A549 (cell line): Measurements from ENCODE around the gene ADAMTS2. TPM values are rescaled to one million over a fixed set of nuclear protein-coding genes. Genes with fewer than 3 reads are reported as not detected.

Source experiments
- ATAC-seq, 2 experiments: fragments of 200-7000 bp in 1 of 2; fragments of >200 bp in 1 of 2; cut with Nextera tagmentation in 1 of 2; cut with Tn5 transposase in 1 of 2; 3 replicates each; pipeline versions ENCODE4 v1.8.0 to v1.9.1; 2018 to 2020; ENCODE audit warnings: mild to moderate bottlenecking in 1 of 2, moderate library complexity in 1 of 2
- CTCF ChIA-PET: fragments of 300-600 bp; sonication (Branson Sonifier 250); formaldehyde crosslinking; extraction: SDS; loops from one replicate; lab custom pipeline; 2021; ENCODE audit warnings: antibody characterized with exemption, inconsistent platforms; lab: Yijun Ruan, JAX
- POLR2A ChIA-PET: fragments of 350-600 bp; formaldehyde crosslinking; extraction: SDS; loops from one replicate; lab custom pipeline; 2021; ENCODE audit warnings: antibody characterized with exemption, inconsistent platforms; lab: Yijun Ruan, JAX
- DNase-seq, 2 experiments: peaks; one replicate each; pipeline versions ENCODE4 v3.0.0 to v3.0.0-alpha.2; 2011 to 2016; ENCODE audit warnings: low read depth in 1 of 2, low spot score in 1 of 2
- FAIRE-seq: peaks from 2 replicates; lab custom pipeline; 2011; peaks lifted over from hg19 to GRCh38; lab: Jason Lieb, UNC
- H3K27ac ChIP-seq, 2 experiments: fragments of >200 bp; sonication (Bioruptor Twin); formaldehyde crosslinking; 3 replicates each; pipeline ENCODE4 v1.5.1; 2016 to 2017
- H3K4me1 ChIP-seq: fragments of >200 bp; sonication (Bioruptor Twin); formaldehyde crosslinking; 3 replicates; pipeline ENCODE4 v1.6.1; 2016
- H3K4me2 ChIP-seq: fragments of >200 bp; sonication (Bioruptor Twin); formaldehyde crosslinking; 3 replicates; pipeline ENCODE4 v1.6.1; 2016
- H3K4me3 ChIP-seq: fragments of >200 bp; sonication (Bioruptor Twin); formaldehyde crosslinking; 3 replicates; pipeline ENCODE4 v1.5.1; 2016
- H3K9me3 ChIP-seq: fragments of >200 bp; sonication (Bioruptor Twin); formaldehyde crosslinking; 3 replicates; pipeline ENCODE4 v1.6.1; 2016
- BHLHE40 ChIP-seq: IDR thresholded peaks from 2 replicates; pipeline ENCODE4 v1.6.1; 2012; ENCODE audit warnings: low read depth, low read length, inconsistent platforms
- CBX2 ChIP-seq: fragments of 200-600 bp; sonication (generic); IDR thresholded peaks from 2 replicates; pipeline ENCODE4 v1.6.1; 2016; ENCODE audit warnings: low read depth, mild to moderate bottlenecking, borderline replicate concordance
- CBX8 ChIP-seq: fragments of 200-600 bp; sonication (generic); IDR thresholded peaks from 2 replicates; pipeline ENCODE4 v1.6.1; 2016
- CEBPB ChIP-seq, 2 experiments: fragments of >200 bp in 1 of 2; sonication (Bioruptor Twin) in 1 of 2; formaldehyde crosslinking in 1 of 2; IDR thresholded peaks; 2 replicates each; pipeline ENCODE4 v1.6.1; 2012 to 2016
- CHD4 ChIP-seq: fragments of 200-600 bp; sonication (generic); IDR thresholded peaks from 2 replicates; pipeline ENCODE4 v1.6.1; 2016; ENCODE audit warnings: antibody characterized with exemption, mild to moderate bottlenecking, borderline replicate concordance
- FOXS1 ChIP-seq: fragments of 250-450 bp; sonication (Bioruptor Pico); IDR thresholded peaks from 2 replicates; pipeline ENCODE4 v1.5.0; 2020; ENCODE audit warnings: mild to moderate bottlenecking, moderate library complexity
- GATA3 ChIP-seq: IDR thresholded peaks from 2 replicates; pipeline ENCODE4 v1.6.1; 2012; ENCODE audit warnings: borderline replicate concordance
- HDAC2 ChIP-seq: fragments of 200-600 bp; sonication (generic); IDR thresholded peaks from 2 replicates; pipeline ENCODE4 v1.6.1; 2016
- HEYL ChIP-seq: fragments of 250-450 bp; sonication (Bioruptor Pico); IDR thresholded peaks from 2 replicates; pipeline ENCODE4 v1.8.0; 2021; ENCODE audit warnings: mild to moderate bottlenecking, moderate library complexity
- HOXB13 ChIP-seq: fragments of 250-450 bp; sonication (Bioruptor Pico); IDR thresholded peaks from 2 replicates; pipeline ENCODE4 v1.5.0; 2020; ENCODE audit warnings: low read depth, mild to moderate bottlenecking, moderate library complexity
- HOXB5 ChIP-seq: fragments of 250-450 bp; sonication (Bioruptor Pico); IDR thresholded peaks from 2 replicates; pipeline ENCODE4 v1.5.0; 2020; ENCODE audit warnings: mild to moderate bottlenecking, moderate library complexity
- KDM1A ChIP-seq: fragments of 200-600 bp; sonication (generic); IDR thresholded peaks from 2 replicates; pipeline ENCODE4 v1.6.1; 2016; ENCODE audit warnings: low read depth, mild to moderate bottlenecking
- KDM5A ChIP-seq: fragments of 200-600 bp; sonication (generic); IDR thresholded peaks from 2 replicates; pipeline ENCODE4 v1.6.1; 2016; ENCODE audit warnings: antibody characterized with exemption, mild to moderate bottlenecking
- MAFK ChIP-seq: fragments of 450-650 bp; IDR thresholded peaks from 2 replicates; pipeline ENCODE4 v1.6.1; 2014; ENCODE audit not compliant: partially characterized antibody
- MAZ ChIP-seq: fragments of 150-350 bp; IDR thresholded peaks from 2 replicates; pipeline ENCODE4 v1.6.1; 2014; ENCODE audit warnings: antibody characterized with exemption, low read depth, low read length, borderline replicate concordance
- MYC ChIP-seq: IDR thresholded peaks from 2 replicates; pipeline ENCODE4 v1.6.1; 2012; ENCODE audit warnings: mild to moderate bottlenecking, inconsistent platforms, low read length, improper control_type of control experiment, borderline replicate concordance
- PHF8 ChIP-seq: fragments of 200-600 bp; sonication (generic); IDR thresholded peaks from 2 replicates; pipeline ENCODE4 v1.6.1; 2016; ENCODE audit warnings: low read depth, mild to moderate bottlenecking, antibody characterized with exemption, moderate library complexity, borderline replicate concordance
- RCOR1 ChIP-seq: fragments of 150-350 bp; IDR thresholded peaks from 2 replicates; pipeline ENCODE4 v1.6.1; 2014; ENCODE audit warnings: antibody characterized with exemption, low read length, low read depth
- RFX5 ChIP-seq: fragments of 450-650 bp; IDR thresholded peaks from 2 replicates; pipeline ENCODE4 v1.7.1; 2014; ENCODE audit warnings: antibody characterized with exemption, mild to moderate bottlenecking, moderate library complexity
- TFCP2L1 ChIP-seq: fragments of 250-450 bp; sonication (Bioruptor Pico); IDR thresholded peaks from 2 replicates; pipeline ENCODE4 v1.5.0; 2021; ENCODE audit warnings: mild to moderate bottlenecking
- TP53 ChIP-seq: fragments of 250-450 bp; sonication (Bioruptor Pico); IDR thresholded peaks from 2 replicates; pipeline ENCODE4 v1.5.0; 2021; ENCODE audit warnings: mild to moderate bottlenecking, moderate library complexity
- ZC3H11A ChIP-seq: fragments of 450-650 bp; IDR thresholded peaks from 2 replicates; pipeline ENCODE4 v1.6.1; 2014; ENCODE audit warnings: antibody characterized with exemption, mild to moderate bottlenecking
- ZNF302 ChIP-seq: fragments of 250-450 bp; sonication (Bioruptor Pico); IDR thresholded peaks from 2 replicates; pipeline ENCODE4 v1.9.0; 2021; ENCODE audit warnings: inconsistent platforms, mild to moderate bottlenecking, moderate library complexity
- WGBS: methylation state at CpG from one replicate; pipeline ENCODE4 v1.1.6; 2017; ENCODE audit errors: missing lambda C conversion rate; 5-methylcytosine and 5-hydroxymethylcytosine counted together
- polyA plus RNA-seq, 4 experiments: library from polyadenylated mRNA; depleted of rRNA in 3 of 4; stranded (reverse); fragments of >200 nt; fragmentation: RNase III in 1 of 4; extraction: RNeasy Plus Mini Kit Qiagen cat#74134 plus additional on column Dnase treatment in 1 of 4; gene quantifications; 2 replicates in 3 of 4; 3 replicates in 1 of 4; pipeline ENCODE4 v1.2.3, GENCODE V29; 2011 to 2017
- TF ChIP-seq, protein P1 (sequence below): fragments of 250-450 bp; sonication (Bioruptor Pico); IDR thresholded peaks from 2 replicates; pipeline ENCODE4 v1.5.0; 2021; ENCODE audit warnings: mild to moderate bottlenecking, moderate library complexity, borderline replicate concordance
- TF ChIP-seq, protein P2 (sequence below): fragments of >200 bp; sonication (Bioruptor Twin); formaldehyde crosslinking; IDR thresholded peaks from 3 replicates; pipeline ENCODE4 v1.6.1; 2016
- TF ChIP-seq, protein P3 (sequence below): fragments of 450-650 bp; IDR thresholded peaks from 2 replicates; pipeline ENCODE4 v1.6.1; 2014; ENCODE audit warnings: antibody characterized with exemption
- TF ChIP-seq, protein P4 (sequence below): fragments of 200-600 bp; sonication (generic); IDR thresholded peaks from 2 replicates; pipeline ENCODE4 v1.6.1; 2016; ENCODE audit warnings: antibody characterized with exemption, mild to moderate bottlenecking, moderate library complexity

ADAMTS2 gene
- polyA plus RNA-seq, 2 of the 4 experiments (the other 2 are of a cell fraction), result not detected

DNA sequence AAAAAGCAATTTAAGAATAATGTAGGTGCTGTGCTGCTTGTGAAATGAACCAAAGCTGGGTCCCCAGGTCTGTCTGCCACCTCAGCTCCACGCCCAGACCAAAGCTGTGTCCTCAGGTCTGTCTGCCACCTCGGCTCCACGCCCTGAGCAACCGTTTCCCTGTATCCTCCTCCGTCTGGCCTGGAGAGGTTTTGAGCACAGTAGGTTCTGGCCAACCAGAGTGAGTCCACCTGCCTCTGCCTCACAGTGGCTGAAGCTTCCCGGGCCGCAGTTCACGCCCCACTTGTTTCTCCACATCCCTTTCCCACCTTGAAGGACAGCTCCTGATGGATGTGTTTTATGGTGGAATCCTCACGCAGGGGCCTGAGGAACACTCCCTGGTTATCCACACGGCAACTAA, 120.5 kb downstream of the ADAMTS2 start (continued):
- TF ChIP-seq, protein P1, sequence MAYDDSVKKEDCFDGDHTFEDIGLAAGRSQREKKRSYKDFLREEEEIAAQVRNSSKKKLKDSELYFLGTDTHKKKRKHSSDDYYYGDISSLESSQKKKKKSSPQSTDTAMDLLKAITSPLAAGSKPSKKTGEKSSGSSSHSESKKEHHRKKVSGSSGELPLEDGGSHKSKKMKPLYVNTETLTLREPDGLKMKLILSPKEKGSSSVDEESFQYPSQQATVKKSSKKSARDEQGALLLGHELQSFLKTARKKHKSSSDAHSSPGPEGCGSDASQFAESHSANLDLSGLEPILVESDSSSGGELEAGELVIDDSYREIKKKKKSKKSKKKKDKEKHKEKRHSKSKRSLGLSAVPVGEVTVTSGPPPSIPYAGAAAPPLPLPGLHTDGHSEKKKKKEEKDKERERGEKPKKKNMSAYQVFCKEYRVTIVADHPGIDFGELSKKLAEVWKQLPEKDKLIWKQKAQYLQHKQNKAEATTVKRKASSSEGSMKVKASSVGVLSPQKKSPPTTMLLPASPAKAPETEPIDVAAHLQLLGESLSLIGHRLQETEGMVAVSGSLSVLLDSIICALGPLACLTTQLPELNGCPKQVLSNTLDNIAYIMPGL (CRISPR knock-in tag), result no peak
- TF ChIP-seq TFCP2L1 (CRISPR knock-in tag), result no peak

DNA sequence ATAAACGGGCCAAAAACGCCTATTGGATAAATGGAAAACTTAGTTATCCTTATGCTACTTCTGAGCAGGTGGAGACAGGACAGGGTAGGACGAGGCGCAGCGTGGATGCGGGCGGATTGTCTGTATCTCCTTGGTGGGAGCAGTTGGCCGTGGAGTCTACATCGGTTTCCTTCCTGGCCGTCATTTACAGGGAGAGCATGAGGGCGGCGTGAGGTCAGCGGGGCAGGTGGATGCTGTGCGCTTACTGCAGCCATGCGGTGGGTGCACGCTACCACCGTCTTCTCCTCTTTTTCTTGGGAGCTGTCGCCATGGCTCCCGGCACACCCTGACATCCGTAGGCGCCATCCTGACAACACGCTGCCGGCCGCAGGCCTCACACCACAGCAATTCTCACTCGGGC, 121.3 kb downstream of the ADAMTS2 start:
- POLR2A ChIA-PET, result no interaction called here
- DNase-seq (no peak), ATAC-seq (no peak), FAIRE-seq (no peak)
- CTCF ChIA-PET, result no interaction called here
- no peaks in the 10 kb centered on the region for H3K4me1 ChIP-seq
- no peak overlapping the region for H3K4me3 ChIP-seq
- H3K9me3 ChIP-seq, result peaks cover 26% of the 10 kb centered on the region; the same call in 2 of the 3 replicates
- WGBS, result 68% methylated on average over 25 of the region's 25 CpGs
- TF ChIP-seq KDM5A (no peak), CBX8 (no peak), PHF8 (no peak), TP53 (CRISPR knock-in tag) (no peak), HOXB13 (CRISPR knock-in tag) (no peak), MAFK (no peak), HDAC2 (no peak), KDM1A (no peak), ZC3H11A (no peak), HEYL (CRISPR knock-in tag) (no peak), CBX2 (no peak), CEBPB (IDR thresholded peaks at IDR 0.05) (no peak), FOXS1 (no peak), MAZ (no peak), HOXB5 (CRISPR knock-in tag) (no peak), MYC (no peak), RFX5 (no peak), TFCP2L1 (CRISPR knock-in tag) (no peak)
- TF ChIP-seq, protein P2, sequence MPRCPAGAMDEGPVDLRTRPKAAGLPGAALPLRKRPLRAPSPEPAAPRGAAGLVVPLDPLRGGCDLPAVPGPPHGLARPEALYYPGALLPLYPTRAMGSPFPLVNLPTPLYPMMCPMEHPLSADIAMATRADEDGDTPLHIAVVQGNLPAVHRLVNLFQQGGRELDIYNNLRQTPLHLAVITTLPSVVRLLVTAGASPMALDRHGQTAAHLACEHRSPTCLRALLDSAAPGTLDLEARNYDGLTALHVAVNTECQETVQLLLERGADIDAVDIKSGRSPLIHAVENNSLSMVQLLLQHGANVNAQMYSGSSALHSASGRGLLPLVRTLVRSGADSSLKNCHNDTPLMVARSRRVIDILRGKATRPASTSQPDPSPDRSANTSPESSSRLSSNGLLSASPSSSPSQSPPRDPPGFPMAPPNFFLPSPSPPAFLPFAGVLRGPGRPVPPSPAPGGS, result no peak
- H3K4me2 ChIP-seq, result no peak overlapping the region
- no peak overlapping the region for H3K27ac ChIP-seq

DNA sequence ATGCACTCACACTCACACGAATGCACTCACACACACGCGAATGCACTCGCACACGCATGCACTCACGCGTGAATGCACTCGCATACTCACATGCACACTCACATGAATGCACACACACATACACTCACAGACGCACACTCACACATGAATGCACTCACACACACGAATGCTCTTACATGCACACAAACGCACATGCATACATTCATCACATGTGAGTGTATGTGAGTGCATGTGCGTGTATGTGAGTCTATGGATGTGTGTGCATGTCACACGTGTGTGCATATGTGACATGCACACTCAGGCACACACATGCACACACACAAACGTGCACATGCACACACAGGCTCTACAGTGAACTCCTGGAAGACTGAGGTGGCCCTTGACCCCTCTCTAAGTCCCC, 121.7 kb downstream of the ADAMTS2 start:
- TF ChIP-seq PHF8 (no peak), CBX2 (no peak), GATA3 (no peak), RCOR1 (no peak), CHD4 (no peak), BHLHE40 (no peak), CEBPB (IDR thresholded peaks at IDR 0.05) (no peak), ZNF302 (CRISPR knock-in tag) (no peak), TFCP2L1 (CRISPR knock-in tag) (no peak)
- TF ChIP-seq, protein P3, sequence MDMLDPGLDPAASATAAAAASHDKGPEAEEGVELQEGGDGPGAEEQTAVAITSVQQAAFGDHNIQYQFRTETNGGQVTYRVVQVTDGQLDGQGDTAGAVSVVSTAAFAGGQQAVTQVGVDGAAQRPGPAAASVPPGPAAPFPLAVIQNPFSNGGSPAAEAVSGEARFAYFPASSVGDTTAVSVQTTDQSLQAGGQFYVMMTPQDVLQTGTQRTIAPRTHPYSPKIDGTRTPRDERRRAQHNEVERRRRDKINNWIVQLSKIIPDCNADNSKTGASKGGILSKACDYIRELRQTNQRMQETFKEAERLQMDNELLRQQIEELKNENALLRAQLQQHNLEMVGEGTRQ, result no peak
- TF ChIP-seq, protein P4, sequence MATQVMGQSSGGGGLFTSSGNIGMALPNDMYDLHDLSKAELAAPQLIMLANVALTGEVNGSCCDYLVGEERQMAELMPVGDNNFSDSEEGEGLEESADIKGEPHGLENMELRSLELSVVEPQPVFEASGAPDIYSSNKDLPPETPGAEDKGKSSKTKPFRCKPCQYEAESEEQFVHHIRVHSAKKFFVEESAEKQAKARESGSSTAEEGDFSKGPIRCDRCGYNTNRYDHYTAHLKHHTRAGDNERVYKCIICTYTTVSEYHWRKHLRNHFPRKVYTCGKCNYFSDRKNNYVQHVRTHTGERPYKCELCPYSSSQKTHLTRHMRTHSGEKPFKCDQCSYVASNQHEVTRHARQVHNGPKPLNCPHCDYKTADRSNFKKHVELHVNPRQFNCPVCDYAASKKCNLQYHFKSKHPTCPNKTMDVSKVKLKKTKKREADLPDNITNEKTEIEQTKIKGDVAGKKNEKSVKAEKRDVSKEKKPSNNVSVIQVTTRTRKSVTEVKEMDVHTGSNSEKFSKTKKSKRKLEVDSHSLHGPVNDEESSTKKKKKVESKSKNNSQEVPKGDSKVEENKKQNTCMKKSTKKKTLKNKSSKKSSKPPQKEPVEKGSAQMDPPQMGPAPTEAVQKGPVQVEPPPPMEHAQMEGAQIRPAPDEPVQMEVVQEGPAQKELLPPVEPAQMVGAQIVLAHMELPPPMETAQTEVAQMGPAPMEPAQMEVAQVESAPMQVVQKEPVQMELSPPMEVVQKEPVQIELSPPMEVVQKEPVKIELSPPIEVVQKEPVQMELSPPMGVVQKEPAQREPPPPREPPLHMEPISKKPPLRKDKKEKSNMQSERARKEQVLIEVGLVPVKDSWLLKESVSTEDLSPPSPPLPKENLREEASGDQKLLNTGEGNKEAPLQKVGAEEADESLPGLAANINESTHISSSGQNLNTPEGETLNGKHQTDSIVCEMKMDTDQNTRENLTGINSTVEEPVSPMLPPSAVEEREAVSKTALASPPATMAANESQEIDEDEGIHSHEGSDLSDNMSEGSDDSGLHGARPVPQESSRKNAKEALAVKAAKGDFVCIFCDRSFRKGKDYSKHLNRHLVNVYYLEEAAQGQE, result no peak
- Histone ChIP-seq H3K4me1 (no peaks in the 10 kb centered on the region), H3K4me2 (no peak overlapping the region), H3K9me3 (peaks cover 25% of the 10 kb centered on the region; the same call in 2 of the 3 replicates), H3K27ac (no peak overlapping the region), H3K4me3 (no peak overlapping the region)
- ATAC-seq, result no peak
- ChIA-PET POLR2A (no interaction called here), CTCF (no interaction called here)
- 44% methylated on average over 14 of the region's 14 CpGs for WGBS
- DNase-seq, result no peak
- FAIRE-seq, result no peak
